ENCODE measurements around the gene TRNT1.

The TRNT1 gene

DNA sequence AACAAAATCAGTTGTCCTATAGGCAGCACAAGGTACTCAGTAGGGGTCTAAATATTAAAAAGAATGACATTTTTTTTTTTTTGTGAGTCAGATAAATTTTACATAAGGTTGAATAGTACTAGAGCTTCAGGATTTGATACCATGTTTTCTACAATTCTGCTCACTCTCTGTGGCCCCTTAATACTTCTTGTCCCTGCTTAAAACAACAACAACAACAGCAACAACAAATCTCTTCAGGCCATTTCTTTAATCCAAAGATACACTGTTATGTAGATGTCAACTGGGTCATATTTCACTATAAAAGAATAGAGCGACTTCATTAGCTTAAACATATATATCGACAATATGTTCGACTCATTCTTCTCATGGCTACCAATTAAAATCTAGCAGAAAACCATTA lies 19.6 kb upstream of the TRNT1 start:
- TF ChIP-seq, protein P1, sequence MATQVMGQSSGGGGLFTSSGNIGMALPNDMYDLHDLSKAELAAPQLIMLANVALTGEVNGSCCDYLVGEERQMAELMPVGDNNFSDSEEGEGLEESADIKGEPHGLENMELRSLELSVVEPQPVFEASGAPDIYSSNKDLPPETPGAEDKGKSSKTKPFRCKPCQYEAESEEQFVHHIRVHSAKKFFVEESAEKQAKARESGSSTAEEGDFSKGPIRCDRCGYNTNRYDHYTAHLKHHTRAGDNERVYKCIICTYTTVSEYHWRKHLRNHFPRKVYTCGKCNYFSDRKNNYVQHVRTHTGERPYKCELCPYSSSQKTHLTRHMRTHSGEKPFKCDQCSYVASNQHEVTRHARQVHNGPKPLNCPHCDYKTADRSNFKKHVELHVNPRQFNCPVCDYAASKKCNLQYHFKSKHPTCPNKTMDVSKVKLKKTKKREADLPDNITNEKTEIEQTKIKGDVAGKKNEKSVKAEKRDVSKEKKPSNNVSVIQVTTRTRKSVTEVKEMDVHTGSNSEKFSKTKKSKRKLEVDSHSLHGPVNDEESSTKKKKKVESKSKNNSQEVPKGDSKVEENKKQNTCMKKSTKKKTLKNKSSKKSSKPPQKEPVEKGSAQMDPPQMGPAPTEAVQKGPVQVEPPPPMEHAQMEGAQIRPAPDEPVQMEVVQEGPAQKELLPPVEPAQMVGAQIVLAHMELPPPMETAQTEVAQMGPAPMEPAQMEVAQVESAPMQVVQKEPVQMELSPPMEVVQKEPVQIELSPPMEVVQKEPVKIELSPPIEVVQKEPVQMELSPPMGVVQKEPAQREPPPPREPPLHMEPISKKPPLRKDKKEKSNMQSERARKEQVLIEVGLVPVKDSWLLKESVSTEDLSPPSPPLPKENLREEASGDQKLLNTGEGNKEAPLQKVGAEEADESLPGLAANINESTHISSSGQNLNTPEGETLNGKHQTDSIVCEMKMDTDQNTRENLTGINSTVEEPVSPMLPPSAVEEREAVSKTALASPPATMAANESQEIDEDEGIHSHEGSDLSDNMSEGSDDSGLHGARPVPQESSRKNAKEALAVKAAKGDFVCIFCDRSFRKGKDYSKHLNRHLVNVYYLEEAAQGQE (IDR thresholded peaks at IDR 0.05; ENCODE audit: insufficient read depth in 1 of 2, low read depth in 2 of 2, low read length in 2 of 2): no peak
- TF ChIP-seq FOXP2 (optimal IDR thresholded peaks at IDR 0.05; ENCODE audit: borderline replicate concordance, extremely low read depth, extremely low read length, insufficient read depth) (no peak), SIN3A (IDR thresholded peaks at IDR 0.05; ENCODE audit: borderline replicate concordance, insufficient read depth, low read length) (no peak), TAF1 (IDR thresholded peaks at IDR 0.05; ENCODE audit: borderline replicate concordance, insufficient read depth, low read length) (no peak), POLR2AphosphoS5 (IDR thresholded peaks at IDR 0.05; ENCODE audit: low read depth, low read length) (no peak)

DNA sequence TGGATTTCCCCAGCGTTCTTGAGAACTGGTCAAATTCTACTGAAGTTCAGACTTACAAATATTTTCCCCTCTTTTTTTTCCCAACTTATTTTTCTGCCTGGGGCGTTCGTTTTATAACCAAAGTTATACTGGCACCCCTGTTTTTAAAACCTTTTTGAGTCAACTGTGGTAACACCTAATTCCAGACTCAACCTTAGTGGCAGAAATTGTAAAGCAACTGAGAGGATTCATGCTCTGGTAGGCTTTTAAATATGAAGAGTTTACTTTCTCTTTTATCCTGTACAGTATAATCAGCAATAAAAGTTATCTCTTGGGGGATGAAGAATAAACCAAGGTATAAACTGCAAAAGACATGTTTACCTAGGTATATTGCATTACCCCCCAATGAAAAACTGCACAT lies 18.9 kb upstream of the TRNT1 start:
- TF ChIP-seq POLR2AphosphoS5 (IDR thresholded peaks at IDR 0.05; ENCODE audit: low read depth, low read length) (no peak), TAF1 (IDR thresholded peaks at IDR 0.05; ENCODE audit: borderline replicate concordance, insufficient read depth, low read length) (no peak), SIN3A (IDR thresholded peaks at IDR 0.05; ENCODE audit: borderline replicate concordance, insufficient read depth, low read length) (no peak), FOXP2 (optimal IDR thresholded peaks at IDR 0.05; ENCODE audit: borderline replicate concordance, extremely low read depth, extremely low read length, insufficient read depth) (no peak)
- TF ChIP-seq, protein P1 (IDR thresholded peaks at IDR 0.05; ENCODE audit: insufficient read depth in 1 of 2, low read depth in 2 of 2, low read length in 2 of 2): no peak

DNA sequence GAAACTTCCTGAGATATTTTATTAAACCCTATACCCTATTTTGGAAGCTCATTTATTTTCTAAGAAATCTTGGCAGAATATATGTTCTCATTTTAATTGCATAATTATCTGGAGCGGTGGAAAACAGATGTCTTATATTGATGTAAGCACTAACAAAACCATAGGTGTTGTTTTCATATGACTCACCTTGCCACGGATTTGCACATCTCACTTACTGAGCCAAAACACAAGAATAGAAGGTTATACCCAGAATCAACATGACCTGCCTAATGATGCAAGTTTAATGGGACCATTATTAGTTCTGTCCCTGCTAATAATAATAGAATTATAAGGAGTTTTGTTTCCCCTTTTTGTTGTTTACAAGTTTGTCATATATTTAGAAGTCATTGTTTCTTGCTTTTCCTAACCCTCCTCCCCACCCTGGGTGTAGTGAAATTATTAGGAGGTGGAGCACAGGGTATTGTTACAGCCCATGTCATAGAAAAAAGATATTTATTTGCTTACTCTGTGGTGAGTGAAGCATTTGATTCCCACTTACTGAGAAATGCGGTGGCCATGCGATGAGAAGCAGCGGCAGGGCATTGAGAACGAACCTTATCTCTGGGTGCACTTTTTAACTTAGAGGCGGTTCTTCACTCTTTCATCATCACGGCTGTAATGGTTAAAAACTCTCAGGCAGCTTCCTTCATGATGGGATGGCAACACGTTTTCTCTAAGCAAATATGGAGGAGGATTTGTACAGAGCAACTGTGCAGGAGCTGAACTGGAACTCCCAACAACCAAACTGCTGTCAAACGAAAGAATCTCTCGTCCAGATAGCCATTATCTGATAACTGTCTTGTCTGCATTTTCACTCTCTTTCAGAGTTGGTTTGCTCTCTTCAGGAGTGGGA lies 17.1 kb upstream of the TRNT1 start:
- TF ChIP-seq POLR2AphosphoS5 (IDR thresholded peaks at IDR 0.05; ENCODE audit: low read depth, low read length): no peak
- TF ChIP-seq, protein P1 (IDR thresholded peaks at IDR 0.05; ENCODE audit: insufficient read depth in 1 of 2, low read depth in 2 of 2, low read length in 2 of 2): no peak
- no peak for TF ChIP-seq TAF1 (IDR thresholded peaks at IDR 0.05; ENCODE audit: borderline replicate concordance, insufficient read depth, low read length)
- TF ChIP-seq FOXP2 (optimal IDR thresholded peaks at IDR 0.05; ENCODE audit: borderline replicate concordance, extremely low read depth, extremely low read length, insufficient read depth): no peak
- no peak for TF ChIP-seq SIN3A (IDR thresholded peaks at IDR 0.05; ENCODE audit: borderline replicate concordance, insufficient read depth, low read length)

DNA sequence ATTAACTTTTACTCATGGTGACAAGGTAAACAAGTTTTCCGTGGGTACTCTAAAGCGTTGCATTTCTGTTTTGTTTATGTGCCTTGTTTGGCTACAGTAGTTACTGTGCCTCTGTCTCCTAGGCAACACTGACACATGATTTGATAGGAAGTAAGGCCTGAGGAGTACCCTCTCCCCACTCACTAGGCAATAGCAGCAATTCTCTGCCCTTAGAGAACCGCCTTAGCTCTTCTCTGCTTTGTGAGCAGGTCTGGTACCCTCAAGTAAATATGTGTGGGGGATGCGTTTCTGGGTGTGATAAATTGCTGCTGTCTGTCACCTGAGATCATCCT lies 16.5 kb upstream of the TRNT1 start, which contains the start of gene IL5RA:
TSS of gene IL5RA (minus strand) at position 76 of the 332 bp plus-strand sequence. CDS start 5,390 bp downstream, outside the sequence.
- TF ChIP-seq TAF1 (IDR thresholded peaks at IDR 0.05; ENCODE audit: borderline replicate concordance, insufficient read depth, low read length): no peak
- no peak for TF ChIP-seq POLR2AphosphoS5 (IDR thresholded peaks at IDR 0.05; ENCODE audit: low read depth, low read length)
- TF ChIP-seq SIN3A (IDR thresholded peaks at IDR 0.05; ENCODE audit: borderline replicate concordance, insufficient read depth, low read length): no peak
- TF ChIP-seq, protein P1 (IDR thresholded peaks at IDR 0.05; ENCODE audit: insufficient read depth in 1 of 2, low read depth in 2 of 2, low read length in 2 of 2): no peak
- TF ChIP-seq FOXP2 (optimal IDR thresholded peaks at IDR 0.05; ENCODE audit: borderline replicate concordance, extremely low read depth, extremely low read length, insufficient read depth): no peak
